Hepatocyte (in vitro differentiated cells): ENCODE data around the gene ZNF223. TPM values are rescaled to one million over a fixed set of nuclear protein-coding genes. Genes with fewer than 3 reads are reported as not detected.

Experiments used
- DNase-seq: peaks from one replicate; pipeline ENCODE4 v3.0.0-alpha.2; 2016; ENCODE audit warnings: low spot score
- H2AFZ ChIP-seq: fragments of 200-600 bp; sonication (generic); 2 replicates; pipeline ENCODE4 v1.6.0; 2016; ENCODE audit warnings: antibody characterized with exemption, mild to moderate bottlenecking
- H3K27ac ChIP-seq: fragments of 200-600 bp; sonication (generic); 2 replicates; pipeline ENCODE4 v1.5.1; 2016; ENCODE audit warnings: mild to moderate bottlenecking
- H3K27me3 ChIP-seq: fragments of 200-600 bp; sonication (generic); 2 replicates; pipeline ENCODE4 v1.6.1; 2016
- H3K36me3 ChIP-seq: fragments of 200-600 bp; sonication (generic); replicated peaks from 2 replicates; pipeline ENCODE4 v1.5.1; 2016; ENCODE audit warnings: low read depth; ENCODE audit not compliant: insufficient read depth
- H3K4me1 ChIP-seq: fragments of 200-600 bp; sonication (generic); 2 replicates; pipeline ENCODE4 v1.5.1; 2016; ENCODE audit warnings: mild to moderate bottlenecking, moderate library complexity; ENCODE audit not compliant: insufficient read depth
- H3K4me2 ChIP-seq: fragments of 200-600 bp; sonication (generic); 2 replicates; pipeline ENCODE4 v1.6.0; 2016
- H3K4me3 ChIP-seq: fragments of 200-600 bp; sonication (generic); 2 replicates; pipeline ENCODE4 v1.5.1; 2016; ENCODE audit warnings: mild to moderate bottlenecking
- H3K79me2 ChIP-seq: fragments of 200-600 bp; sonication (generic); 2 replicates; pipeline ENCODE4 v1.6.0; 2017; ENCODE audit warnings: mild to moderate bottlenecking
- H3K9me2 ChIP-seq: fragments of 200-600 bp; sonication (generic); replicated peaks from 2 replicates; pipeline ENCODE4 v1.6.0; 2017; ENCODE audit warnings: mild to moderate bottlenecking; ENCODE audit not compliant: insufficient read depth
- H3K9me3 ChIP-seq: fragments of 200-600 bp; sonication (generic); 2 replicates; pipeline ENCODE4 v1.5.1; 2016; ENCODE audit warnings: low read depth, mild to moderate bottlenecking
- H4K20me1 ChIP-seq: fragments of 200-600 bp; sonication (generic); 2 replicates; pipeline ENCODE4 v1.6.0; 2016; ENCODE audit warnings: mild to moderate bottlenecking; ENCODE audit not compliant: insufficient read depth, poor library complexity, severe bottlenecking
- CTCF ChIP-seq: fragments of 200-600 bp; sonication (generic); IDR thresholded peaks from 2 replicates; pipeline ENCODE4 v1.5.1; 2016; ENCODE audit warnings: antibody characterized with exemption, mild to moderate bottlenecking; ENCODE audit not compliant: poor library complexity
- EZH2 ChIP-seq: fragments of 200-600 bp; sonication (generic); IDR thresholded peaks from 2 replicates; pipeline ENCODE4 v1.6.1; 2016; ENCODE audit warnings: antibody characterized with exemption, mild to moderate bottlenecking, borderline replicate concordance
- EZH2phosphoT487 ChIP-seq: fragments of 200-600 bp; sonication (generic); IDR thresholded peaks from one replicate; pipeline ENCODE4 v1.6.1; 2018; ENCODE audit warnings: antibody characterized with exemption, mild to moderate bottlenecking, low read depth, moderate library complexity; ENCODE audit not compliant: unreplicated experiment, severe bottlenecking
- WGBS: methylation state at CpG from one replicate; pipeline ENCODE4 v1.1.6; 2016; ENCODE audit warnings: low lambda C conversion rate; ENCODE audit errors: missing lambda C conversion rate; 5-methylcytosine and 5-hydroxymethylcytosine counted together
- polyA plus RNA-seq: library from polyadenylated mRNA; unstranded; fragments of >200 nt; fragmentation: Nextera tagmentation; extraction: Ambion mirVana; gene quantifications from 2 replicates; pipeline ENCODE4 v1.2.1, GENCODE V29; 2016
- total RNA-seq: library from RNA; depleted of rRNA; stranded (reverse); fragments of >200 nt; gene quantifications from 2 replicates; pipeline ENCODE4 v1.2.3, GENCODE V29; 2014

The ZNF223 gene
- total and polyA plus RNA-seq, 2 experiments from 2014 or later: 5.8 to 12.9 TPM

GRCh38 chr19:44092108-44092507 is 40.3 kb downstream of the ZNF223 start:
- no peak for TF ChIP-seq EZH2phosphoT487
- no peak for TF ChIP-seq EZH2
- TF ChIP-seq CTCF: no peak
- 88% methylated on average over 4 of the region's 4 CpGs for WGBS

GRCh38 chr19:44093931-44094765 is 42.3 kb downstream of the ZNF223 start, which contains the start of gene ZNF224:
Gene ZNF224 (plus strand): TSS chr19:44094361. CDS start chr19:44097874, 3,513 bp downstream.
- H3K4me1 ChIP-seq: no peaks in the 10 kb centered on the region
- no peaks in the 10 kb centered on the region for H4K20me1 ChIP-seq
- WGBS: under 1% methylated on average over 50 of the region's 50 CpGs
- peak within 1 kb of the TSS; percentile 78 for H3K27ac ChIP-seq
- no peaks in the 10 kb centered on the region for H3K27me3 ChIP-seq
- H3K9me3 ChIP-seq: no peaks in the 10 kb centered on the region
- DNase-seq: peak; percentile 95
- H2AFZ ChIP-seq: peak within 1 kb of the TSS; percentile 89
- TF ChIP-seq EZH2: no peak
- TF ChIP-seq CTCF: no peak
- no peak for TF ChIP-seq EZH2phosphoT487
- peaks cover 39% of the 10 kb centered on the region for H3K79me2 ChIP-seq
- no peaks in the 10 kb centered on the region for H3K36me3 ChIP-seq
- peak within 1 kb of the TSS; percentile 80 for H3K4me3 ChIP-seq
- no peaks in the 10 kb centered on the region for H3K9me2 ChIP-seq
- peak within 1 kb of the TSS; percentile 83 for H3K4me2 ChIP-seq

More at GRCh38 chr19:44092108-44092507, 40.3 kb downstream of the ZNF223 start:
- Histone ChIP-seq H3K4me1 (no peaks in the 10 kb centered on the region), H3K9me3 (no peaks in the 10 kb centered on the region), H3K4me3 (no peak overlapping the region), H3K36me3 (no peaks in the 10 kb centered on the region), H3K27ac (no peak overlapping the region), H2AFZ (no peak overlapping the region), H4K20me1 (no peaks in the 10 kb centered on the region), H3K9me2 (no peaks in the 10 kb centered on the region), H3K4me2 (no peak overlapping the region), H3K79me2 (peaks cover 26% of the 10 kb centered on the region), H3K27me3 (no peaks in the 10 kb centered on the region)
- no peak for DNase-seq

GRCh38 chr19:44107751-44108150 is 55.9 kb downstream of the ZNF223 start:
- no peaks in the 10 kb centered on the region for H3K27me3 ChIP-seq
- no peak for DNase-seq
- WGBS: 98% methylated on average over 3 of the region's 3 CpGs
- H3K79me2 ChIP-seq: no peaks in the 10 kb centered on the region
- H3K36me3 ChIP-seq: peaks cover 22% of the 10 kb centered on the region
- no peak overlapping the region for H3K27ac ChIP-seq
- H3K4me3 ChIP-seq: no peak overlapping the region
- H3K9me2 ChIP-seq: no peaks in the 10 kb centered on the region
- H3K4me2 ChIP-seq: no peak overlapping the region
- no peak for TF ChIP-seq EZH2phosphoT487
- TF ChIP-seq EZH2: no peak
- no peak for TF ChIP-seq CTCF
- H3K4me1 ChIP-seq: no peaks in the 10 kb centered on the region
- peaks cover 41% of the 10 kb centered on the region for H3K9me3 ChIP-seq
- no peaks in the 10 kb centered on the region for H4K20me1 ChIP-seq
- no peak overlapping the region for H2AFZ ChIP-seq
